GM15510 (cell line): ENCODE measurements around the gene PPP1R9A.

Source experiments
- POLR2A ChIP-seq: IDR thresholded peaks from 3 replicates; pipeline ENCODE4 v1.6.1; 2011; ENCODE audit warnings: borderline replicate concordance; ENCODE audit not compliant: insufficient read length; ENCODE audit errors: extremely low read depth

The PPP1R9A gene

DNA sequence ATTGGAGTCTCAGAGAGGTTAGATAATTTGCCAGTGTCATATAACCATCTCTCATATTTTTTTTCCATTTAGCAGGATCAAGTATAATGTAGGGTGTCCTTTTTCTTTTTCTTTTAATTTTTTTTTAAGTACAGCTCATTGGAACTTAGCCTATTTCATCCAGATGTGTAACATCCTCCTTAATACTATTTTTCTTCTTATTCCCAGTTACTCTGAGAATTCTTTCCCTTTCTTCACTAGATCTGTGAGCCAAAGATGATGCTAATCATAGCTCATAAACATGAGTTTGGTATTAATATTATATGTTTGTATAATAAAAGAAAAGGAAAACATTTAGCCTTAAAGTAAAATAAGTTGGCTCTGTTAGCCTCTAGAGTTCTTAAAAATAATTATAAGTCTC lies 32.8 kb downstream of the PPP1R9A start:
- TF ChIP-seq POLR2A, result no peak

DNA sequence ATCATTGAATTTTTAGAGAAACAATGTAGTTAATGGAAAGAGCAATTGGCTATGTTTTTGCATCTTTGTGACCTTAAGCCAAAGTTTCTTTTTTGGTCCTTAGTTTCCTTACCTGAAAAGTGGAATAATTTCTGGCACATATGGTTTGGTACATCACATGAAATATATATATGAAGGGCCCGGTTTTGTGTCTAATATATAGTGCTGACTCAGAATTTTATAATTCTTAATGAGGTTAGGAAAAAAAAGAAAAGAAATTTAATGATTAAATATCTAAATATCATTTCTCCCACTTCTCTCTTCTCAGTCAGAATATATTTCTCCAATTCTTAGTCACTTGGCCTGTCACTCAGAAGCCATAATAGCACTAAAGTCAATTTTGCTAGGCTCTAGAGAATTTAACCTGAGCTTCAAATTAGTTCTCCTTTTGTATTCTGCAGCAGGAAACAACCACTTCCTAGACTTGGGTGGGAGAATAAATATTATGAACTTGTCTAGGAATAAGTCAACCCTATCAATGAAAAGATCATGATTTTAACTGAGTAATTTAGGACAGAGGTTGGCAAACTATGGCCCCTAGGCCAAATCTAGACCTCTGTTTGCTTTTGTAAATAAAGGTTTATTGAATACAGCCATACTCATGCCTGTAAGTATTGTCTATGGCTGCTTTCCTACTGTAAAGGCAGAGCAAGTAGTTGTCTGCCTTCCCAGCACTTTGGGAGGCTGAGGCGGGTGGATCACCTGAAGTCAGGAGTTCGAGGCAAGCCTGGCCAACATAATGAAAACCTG lies 34.6 kb downstream of the PPP1R9A start:
- no peak for TF ChIP-seq POLR2A

DNA sequence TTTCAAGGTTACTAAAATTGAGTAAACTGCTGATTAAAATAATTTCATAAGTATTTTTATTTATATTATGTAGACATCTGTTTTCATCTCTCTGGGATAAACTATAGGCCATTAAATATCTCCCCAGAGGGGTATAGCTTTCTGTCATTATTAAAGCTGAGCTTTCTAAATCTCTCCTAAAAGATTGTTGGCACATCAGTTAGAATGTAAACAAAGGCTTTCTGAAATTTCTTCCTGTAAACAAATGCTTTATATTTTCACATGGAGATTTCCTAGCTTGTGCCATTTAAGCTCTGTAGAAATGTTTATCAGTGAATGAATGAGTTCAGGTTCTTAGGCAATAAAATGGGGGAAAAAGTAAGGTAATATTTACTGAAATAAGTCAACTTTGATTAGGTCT lies 35.7 kb downstream of the PPP1R9A start:
- no peak for TF ChIP-seq POLR2A

DNA sequence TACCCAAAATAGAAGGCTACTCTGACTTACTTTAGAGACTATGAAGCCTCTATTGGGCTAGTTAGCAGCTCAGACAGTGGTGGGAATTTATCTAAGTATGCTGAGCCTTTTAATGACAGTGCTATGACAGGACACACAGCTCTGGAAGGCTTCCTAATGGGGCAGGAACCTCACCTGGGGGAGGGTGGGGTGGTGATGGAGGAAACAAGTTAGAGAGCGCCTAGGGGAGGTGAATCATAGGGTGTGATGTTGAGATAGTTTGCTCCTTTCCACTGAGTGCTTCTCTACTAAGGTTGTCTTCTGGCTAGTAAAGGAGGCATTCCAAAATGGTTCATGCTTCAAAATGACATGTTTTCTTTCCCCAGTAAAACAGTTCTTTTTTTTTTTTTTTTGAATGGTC lies 42.1 kb downstream of the PPP1R9A start:
- TF ChIP-seq POLR2A, result no peak

DNA sequence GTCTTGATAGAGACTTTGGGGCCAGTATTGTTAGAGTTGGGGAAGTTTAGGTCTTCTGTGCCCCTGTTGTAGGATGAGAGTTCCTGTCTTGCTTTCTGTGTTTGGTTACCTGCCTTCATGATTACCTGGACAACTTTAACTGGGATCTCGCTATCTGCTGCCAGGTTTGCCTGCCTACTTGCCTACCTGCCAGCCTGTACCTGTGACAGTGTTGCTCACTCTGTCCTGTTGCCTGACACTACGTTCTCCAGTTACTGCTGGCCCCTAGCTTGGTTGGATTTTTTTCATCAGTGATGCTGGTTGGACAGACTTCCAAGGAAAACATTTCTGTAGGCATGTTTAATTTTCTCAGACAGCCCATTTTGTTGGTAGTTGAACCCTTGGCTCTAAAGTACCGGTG lies 48.4 kb downstream of the PPP1R9A start:
- TF ChIP-seq POLR2A, result no peak

DNA sequence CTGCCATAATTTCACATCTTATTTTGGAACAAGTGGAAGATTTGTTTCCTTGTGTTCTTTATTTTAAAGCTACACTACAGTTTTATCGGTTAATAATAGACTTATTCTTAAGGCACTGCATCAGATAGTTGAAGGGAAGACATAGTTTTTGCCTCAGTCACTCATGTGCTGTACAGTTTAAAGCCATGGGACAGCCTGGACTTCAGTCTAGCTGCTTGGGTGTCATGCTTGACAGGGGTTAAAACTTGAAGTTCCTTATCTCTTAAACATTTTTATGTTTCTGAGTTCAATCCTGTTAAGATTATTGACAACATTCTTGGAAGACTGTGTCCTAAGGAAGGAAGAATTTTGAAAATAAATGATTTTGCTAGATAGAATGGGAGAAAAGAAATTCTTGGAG lies 49.7 kb downstream of the PPP1R9A start:
- TF ChIP-seq POLR2A, result no peak

DNA sequence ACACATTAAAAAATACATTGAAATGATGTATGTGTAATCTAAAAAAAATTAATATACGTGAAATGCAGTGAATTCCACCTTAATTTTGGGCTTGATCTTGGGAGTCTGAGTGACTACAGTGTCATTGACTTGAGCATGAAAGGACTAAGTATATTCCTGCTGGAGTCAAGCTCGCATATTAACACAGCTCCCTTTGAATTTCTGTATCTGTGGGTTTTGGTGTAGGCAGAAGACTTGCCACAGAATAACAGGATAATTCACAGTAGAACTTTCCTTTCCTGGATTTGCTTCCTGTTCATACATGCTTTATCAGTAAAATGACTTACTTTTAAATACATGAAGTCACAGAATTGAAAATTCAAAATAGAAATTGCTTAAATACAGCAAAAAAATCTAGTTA lies 55.3 kb downstream of the PPP1R9A start:
- TF ChIP-seq POLR2A, result no peak

DNA sequence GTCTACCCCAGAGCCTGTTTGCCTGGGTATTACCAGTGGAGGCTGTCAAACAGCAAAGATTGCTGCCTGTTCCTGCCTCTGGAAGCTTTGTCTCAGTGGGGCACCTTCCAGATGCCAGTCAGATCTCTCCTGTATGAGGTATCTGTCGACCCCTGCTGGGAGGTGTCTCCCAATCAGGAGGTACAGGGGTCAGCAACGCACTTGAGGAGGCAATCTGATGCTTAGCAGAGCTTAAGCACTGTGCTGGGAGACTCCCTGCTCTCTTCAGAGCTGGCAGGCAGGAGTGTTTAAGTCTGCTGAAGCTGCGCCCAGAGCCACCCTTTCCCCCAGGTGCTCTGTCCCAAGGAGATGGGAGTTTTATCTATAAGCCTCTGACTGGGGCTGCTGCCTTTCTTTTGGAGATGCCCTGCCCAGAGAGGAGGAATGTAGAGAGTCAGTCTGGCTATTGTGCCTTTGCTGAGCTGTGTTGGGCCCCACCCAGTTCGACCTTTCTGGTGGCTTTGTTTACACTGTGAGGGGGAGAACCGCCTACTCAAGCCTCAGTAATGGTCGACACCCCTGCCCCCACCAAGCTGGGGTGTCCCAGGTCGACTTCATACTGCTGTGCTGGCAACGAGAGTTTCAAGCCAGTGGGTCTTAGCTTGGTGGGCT lies 62.2 kb downstream of the PPP1R9A start:
- TF ChIP-seq POLR2A, result no peak

DNA sequence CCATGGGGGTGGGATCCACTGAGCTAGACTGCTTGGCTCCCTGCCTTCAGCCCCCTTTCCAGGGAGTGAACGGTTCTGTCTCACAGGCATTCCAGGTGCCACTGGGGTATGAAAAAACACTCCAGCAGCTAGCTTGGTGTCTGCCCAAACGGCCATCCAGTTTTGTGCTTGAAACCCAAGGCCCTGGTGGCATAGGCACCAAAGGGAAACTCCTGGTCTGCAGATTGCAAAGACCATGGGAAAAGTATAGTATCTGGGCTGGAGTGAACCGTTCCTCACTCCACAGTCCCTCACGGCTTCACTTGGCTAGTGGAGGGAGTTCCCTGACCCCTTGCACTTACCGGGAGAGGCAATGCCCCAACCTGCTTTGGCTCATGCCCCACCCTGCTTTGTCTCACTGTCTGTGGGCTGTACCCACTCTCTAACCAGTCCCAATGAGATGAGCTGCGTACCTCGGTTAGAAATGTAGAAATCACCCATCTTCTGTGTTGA lies 62.7 kb downstream of the PPP1R9A start:
- no peak for TF ChIP-seq POLR2A

DNA sequence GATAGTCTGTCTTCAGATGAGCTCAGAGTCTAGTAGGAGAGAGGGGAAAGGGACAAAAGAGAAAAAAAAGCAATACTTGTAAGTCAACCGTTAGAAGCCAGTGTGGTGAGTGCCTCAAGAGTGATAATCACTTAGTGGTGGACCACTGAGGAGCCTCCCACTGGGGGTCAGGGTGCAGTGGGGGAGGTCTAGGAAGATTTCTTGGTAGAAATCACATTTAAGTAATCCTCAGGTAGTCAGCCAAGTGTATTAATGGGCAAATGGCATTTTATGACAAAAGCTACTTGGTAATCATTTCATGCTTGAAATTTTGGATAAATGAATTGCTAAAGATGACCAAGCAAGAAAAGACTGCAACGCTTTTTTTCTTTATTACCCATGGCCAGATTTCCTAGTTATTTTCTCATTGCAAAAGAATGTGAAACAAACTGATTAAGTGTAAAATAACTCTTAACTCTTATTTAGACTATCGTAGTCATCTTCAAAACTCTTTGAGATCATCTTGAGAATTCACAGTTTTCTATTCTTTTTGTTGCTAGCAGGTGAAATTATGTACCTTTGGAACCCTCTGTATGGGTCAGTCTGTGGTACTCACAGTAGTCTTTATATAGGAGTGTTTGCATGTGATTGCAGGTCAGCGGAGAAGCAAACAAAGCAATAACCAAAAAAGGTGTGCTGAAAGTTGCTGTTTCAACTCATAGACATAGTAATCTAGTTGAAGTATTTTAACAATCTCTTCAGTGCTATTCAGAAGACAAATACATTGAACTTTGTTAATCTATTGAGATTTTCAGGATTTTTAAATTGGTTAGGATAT lies 63.9 kb downstream of the PPP1R9A start:
- no peak for TF ChIP-seq POLR2A

DNA sequence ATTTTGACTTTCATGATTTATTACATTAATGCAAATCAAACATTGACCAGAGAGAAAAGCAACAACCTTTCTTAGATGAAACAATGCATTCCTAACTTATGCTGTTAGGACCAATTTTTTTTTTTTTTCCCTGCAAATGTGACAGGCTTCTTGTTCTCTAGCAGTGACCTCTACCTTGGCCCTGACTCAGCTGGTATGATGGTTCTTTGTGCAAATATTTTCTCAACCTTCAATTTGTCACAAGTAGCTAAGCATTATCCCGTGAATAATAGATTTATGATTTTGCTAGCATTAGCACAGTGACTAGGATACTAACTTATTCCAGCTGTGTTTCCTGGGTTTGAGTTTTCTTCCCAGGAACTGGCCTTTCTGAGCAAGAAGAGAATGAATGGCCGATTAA lies 64.9 kb downstream of the PPP1R9A start:
- no peak for TF ChIP-seq POLR2A

DNA sequence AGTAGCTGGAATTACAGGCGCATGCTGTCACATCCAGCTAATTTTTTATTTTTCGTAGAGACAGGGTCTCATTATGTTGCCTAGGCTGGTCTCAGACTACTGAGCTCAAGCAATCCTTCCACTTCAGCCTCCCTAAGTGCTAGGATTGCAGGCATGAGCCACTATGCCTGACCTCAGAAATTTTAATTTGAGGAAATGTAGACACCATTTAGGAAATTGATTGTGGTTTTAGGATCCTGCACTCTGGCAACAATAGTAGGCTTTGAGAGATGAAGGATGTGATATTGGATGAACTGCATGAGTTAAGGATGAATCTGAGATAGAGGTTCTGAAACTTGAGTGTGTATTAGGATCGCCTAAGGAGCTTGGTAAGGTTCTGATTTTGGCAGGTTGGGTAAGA lies 66.5 kb downstream of the PPP1R9A start:
- no peak for TF ChIP-seq POLR2A

DNA sequence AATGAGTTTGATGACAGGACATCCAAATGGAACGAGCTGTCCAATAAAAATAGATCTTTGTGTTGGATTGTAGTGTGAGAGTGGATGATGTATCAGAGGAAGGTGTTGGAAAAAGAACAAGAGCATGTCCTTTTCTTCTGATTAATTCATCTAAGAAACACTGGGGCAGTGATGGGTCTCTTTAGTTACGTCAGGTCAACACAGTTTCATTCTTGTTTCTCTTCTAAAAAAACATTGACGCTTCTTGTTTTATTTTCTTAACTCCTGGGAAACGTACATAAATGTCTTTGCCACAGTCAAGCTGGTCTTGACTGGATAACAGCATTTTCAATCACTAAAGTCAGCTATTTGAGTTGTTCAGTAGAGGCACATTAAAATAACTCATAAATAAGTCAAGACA lies 67.0 kb downstream of the PPP1R9A start:
- no peak for TF ChIP-seq POLR2A

DNA sequence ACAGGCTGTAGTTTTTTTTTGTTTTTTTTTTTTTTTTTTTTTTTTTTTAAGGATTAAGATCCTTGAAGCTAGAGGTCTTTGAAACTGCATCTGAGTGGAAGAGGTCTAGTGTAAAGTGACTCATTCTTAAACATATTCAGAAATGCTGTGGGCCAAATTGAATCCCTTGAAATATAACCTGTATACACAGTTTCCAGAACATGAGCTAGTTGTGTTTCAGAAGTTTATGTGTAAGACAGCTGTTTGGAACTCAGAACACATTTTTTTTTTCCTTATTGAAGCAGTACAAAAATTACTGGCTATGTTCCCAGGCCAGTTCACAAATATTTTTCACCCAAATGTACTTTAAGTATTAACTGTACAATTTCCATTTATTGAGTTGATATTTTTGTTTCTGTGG lies 67.9 kb downstream of the PPP1R9A start:
- TF ChIP-seq POLR2A, result no peak

DNA sequence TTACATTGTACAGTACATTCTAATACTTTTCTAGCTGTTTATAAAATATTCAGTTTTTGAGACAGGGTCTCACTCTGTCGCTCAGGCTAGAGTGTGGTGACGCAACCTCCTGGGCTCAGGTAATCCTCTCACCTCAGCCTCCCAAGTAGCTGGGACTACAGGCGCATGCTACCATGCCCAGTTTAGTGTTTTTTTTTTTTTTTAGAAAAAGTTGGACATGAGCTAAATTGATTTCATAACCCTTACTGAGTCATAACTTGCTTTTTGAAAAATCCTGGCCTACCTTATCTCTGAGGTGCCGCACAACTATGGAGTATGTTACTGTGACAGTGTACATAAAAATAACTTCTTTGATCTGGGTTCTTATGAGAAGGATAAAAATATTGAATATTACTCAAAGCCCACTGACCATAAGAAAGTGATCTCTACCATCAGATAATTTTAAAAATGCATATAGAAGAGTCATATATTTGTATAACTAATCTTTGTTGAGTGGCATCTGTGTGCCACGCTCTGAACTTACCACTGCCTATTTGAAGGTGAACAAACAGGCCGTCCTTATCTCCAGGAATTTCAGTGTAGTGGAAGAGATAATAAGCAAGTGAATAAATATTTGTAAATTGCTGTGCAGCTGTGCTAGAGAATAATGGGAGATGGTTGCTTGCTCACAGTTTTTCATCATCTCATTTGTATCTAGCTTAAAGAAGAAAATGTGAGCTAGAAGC lies 73.2 kb downstream of the PPP1R9A start:
- no peak for TF ChIP-seq POLR2A

DNA sequence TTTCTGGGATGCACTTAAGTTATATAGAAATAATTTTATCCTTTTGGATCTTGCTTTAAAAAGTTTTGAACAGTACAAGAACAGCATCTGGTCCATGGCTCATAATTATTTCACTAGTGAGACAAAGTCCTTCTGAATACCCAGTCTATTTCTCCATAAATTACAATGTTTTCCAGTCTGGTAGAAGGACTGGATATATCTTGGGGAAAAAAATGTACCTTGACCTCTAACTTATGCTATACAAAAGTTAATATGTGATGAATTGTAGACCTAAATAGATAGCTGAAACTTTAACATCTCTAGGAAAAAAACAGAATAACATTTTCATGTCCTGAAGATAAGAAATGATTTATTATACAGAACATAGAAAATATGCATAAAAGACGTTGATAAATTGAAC lies 88.5 kb downstream of the PPP1R9A start:
- TF ChIP-seq POLR2A, result no peak

DNA sequence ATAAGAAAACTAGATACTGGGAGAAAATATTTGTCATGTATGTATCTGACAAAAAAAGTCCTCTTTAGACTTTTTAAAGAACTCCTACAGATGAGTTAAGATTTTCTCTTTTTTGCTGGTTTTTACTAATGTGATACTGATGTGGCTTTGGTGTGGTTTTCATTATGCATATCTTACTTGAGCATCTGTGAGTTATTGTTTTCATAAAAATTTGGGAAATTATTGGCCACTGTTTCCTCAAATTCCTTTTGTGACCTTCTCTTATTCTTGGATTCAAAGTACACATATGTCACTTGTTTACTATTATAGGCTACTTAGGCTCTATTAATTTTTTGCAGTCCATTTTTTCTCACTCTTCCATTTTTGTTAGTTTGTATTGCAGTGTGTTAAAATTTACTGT lies 89.0 kb downstream of the PPP1R9A start:
- no peak for TF ChIP-seq POLR2A
